ENCODE measurements around the gene VGLL3.

The VGLL3 gene

DNA sequence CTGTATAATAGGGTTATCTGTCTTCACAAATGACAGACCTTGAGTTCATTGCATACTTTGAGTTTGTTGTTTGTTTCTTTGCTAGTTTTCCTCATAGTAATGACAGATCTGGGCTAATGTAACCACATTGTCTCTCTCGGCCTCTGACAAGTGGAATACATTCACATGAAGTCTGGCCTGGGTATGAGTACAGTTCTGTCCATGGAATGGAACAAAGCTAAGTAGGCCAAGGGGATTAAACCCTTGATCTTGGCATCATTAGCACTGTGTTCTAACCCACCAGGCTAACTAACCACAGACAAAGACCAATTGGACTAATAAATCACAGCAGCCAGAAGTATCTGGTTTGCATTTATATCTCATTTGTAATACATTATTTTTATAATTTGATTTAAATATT is 7.6 kb upstream of the VGLL3 start:
- H3F3A ChIP-seq (ENCODE audit: control insufficient read depth, insufficient read depth), result no peaks in the 10 kb centered on the region
- H4K20me1 ChIP-seq (ENCODE audit: control insufficient read depth, insufficient read depth, low read depth, low read length), result no peaks in the 10 kb centered on the region
- no peaks in the 10 kb centered on the region for H3K79me2 ChIP-seq (ENCODE audit: control insufficient read depth, low read length)
- H3K9me3 ChIP-seq (ENCODE audit: control insufficient read depth, insufficient read depth, low read length), result no peaks in the 10 kb centered on the region
- H3K4me1 ChIP-seq (ENCODE audit: control insufficient read depth, low read length), result no peaks in the 10 kb centered on the region
- TF ChIP-seq, protein P1, sequence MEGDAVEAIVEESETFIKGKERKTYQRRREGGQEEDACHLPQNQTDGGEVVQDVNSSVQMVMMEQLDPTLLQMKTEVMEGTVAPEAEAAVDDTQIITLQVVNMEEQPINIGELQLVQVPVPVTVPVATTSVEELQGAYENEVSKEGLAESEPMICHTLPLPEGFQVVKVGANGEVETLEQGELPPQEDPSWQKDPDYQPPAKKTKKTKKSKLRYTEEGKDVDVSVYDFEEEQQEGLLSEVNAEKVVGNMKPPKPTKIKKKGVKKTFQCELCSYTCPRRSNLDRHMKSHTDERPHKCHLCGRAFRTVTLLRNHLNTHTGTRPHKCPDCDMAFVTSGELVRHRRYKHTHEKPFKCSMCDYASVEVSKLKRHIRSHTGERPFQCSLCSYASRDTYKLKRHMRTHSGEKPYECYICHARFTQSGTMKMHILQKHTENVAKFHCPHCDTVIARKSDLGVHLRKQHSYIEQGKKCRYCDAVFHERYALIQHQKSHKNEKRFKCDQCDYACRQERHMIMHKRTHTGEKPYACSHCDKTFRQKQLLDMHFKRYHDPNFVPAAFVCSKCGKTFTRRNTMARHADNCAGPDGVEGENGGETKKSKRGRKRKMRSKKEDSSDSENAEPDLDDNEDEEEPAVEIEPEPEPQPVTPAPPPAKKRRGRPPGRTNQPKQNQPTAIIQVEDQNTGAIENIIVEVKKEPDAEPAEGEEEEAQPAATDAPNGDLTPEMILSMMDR (IDR thresholded peaks at IDR 0.05; ENCODE audit: low read depth, low read length, poor library complexity, severe bottlenecking), result no peak
- no peak for TF ChIP-seq EZH2phosphoT487 (IDR thresholded peaks at IDR 0.05; ENCODE audit: borderline replicate concordance, low read length)
- H3K4me2 ChIP-seq (ENCODE audit: low read length), result no peak overlapping the region
- no peak overlapping the region for H3K27ac ChIP-seq (ENCODE audit: low read depth, low read length)
- H3K9me2 ChIP-seq (replicated peaks; ENCODE audit: control insufficient read depth, low read length), result no peaks in the 10 kb centered on the region
- no peak overlapping the region for H3K4me3 ChIP-seq (ENCODE audit: low read length)
- H3K27me3 ChIP-seq (ENCODE audit: control insufficient read depth, low read length), result no peaks in the 10 kb centered on the region
- no peaks in the 10 kb centered on the region for H3K36me3 ChIP-seq (ENCODE audit: control insufficient read depth, low read length)

GRCh38 chr3:86996261-86996955 is 5.5 kb upstream of the VGLL3 start:
- Histone ChIP-seq H3K4me1 (ENCODE audit: control insufficient read depth, low read length) (no peaks in the 10 kb centered on the region), H3K4me2 (ENCODE audit: low read length) (no peak overlapping the region), H3K79me2 (ENCODE audit: control insufficient read depth, low read length) (no peaks in the 10 kb centered on the region), H3F3A (ENCODE audit: control insufficient read depth, insufficient read depth) (no peaks in the 10 kb centered on the region), H3K9me2 (replicated peaks; ENCODE audit: control insufficient read depth, low read length) (no peaks in the 10 kb centered on the region), H3K36me3 (ENCODE audit: control insufficient read depth, low read length) (no peaks in the 10 kb centered on the region), H3K4me3 (ENCODE audit: low read length) (no peak overlapping the region), H4K20me1 (ENCODE audit: control insufficient read depth, insufficient read depth, low read depth, low read length) (no peaks in the 10 kb centered on the region), H3K27ac (ENCODE audit: low read depth, low read length) (no peak overlapping the region), H3K27me3 (ENCODE audit: control insufficient read depth, low read length) (no peaks in the 10 kb centered on the region), H3K9me3 (ENCODE audit: control insufficient read depth, insufficient read depth, low read length) (no peaks in the 10 kb centered on the region)
- TF ChIP-seq, protein P1 (IDR thresholded peaks at IDR 0.05; ENCODE audit: low read depth, low read length, poor library complexity, severe bottlenecking), result no peak
- no peak for TF ChIP-seq EZH2phosphoT487 (IDR thresholded peaks at IDR 0.05; ENCODE audit: borderline replicate concordance, low read length)

DNA sequence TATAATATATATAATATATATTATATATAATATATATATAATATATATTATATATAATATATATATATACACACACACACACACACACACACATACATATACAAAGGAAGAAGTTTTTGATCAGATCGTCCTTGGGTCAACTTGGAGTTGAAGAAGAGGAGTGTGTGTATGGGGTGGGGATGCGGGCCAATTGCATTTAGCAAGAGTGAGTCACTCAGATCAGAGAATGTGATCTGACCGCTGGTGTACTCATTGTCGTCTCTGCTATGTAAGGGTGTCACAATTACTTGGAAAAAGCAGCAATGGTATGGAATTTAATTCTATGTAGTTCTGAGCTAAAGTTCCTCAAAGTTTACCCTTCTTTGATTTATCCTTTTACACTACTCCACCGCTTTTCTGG is 4.6 kb upstream of the VGLL3 start:
- H3K36me3 ChIP-seq (ENCODE audit: control insufficient read depth, low read length), result no peaks in the 10 kb centered on the region
- no peaks in the 10 kb centered on the region; the same call in 1 of the 2 replicates for H3K9me3 ChIP-seq (ENCODE audit: control insufficient read depth, insufficient read depth, low read length)
- no peaks in the 10 kb centered on the region for H3F3A ChIP-seq (ENCODE audit: control insufficient read depth, insufficient read depth)
- no peaks in the 10 kb centered on the region for H3K4me1 ChIP-seq (ENCODE audit: control insufficient read depth, low read length)
- H3K4me2 ChIP-seq (ENCODE audit: low read length), result no peak overlapping the region
- H3K27me3 ChIP-seq (ENCODE audit: control insufficient read depth, low read length), result no peaks in the 10 kb centered on the region
- H3K4me3 ChIP-seq (ENCODE audit: low read length), result no peak overlapping the region
- H3K27ac ChIP-seq (ENCODE audit: low read depth, low read length), result no peak overlapping the region
- no peaks in the 10 kb centered on the region for H4K20me1 ChIP-seq (ENCODE audit: control insufficient read depth, insufficient read depth, low read depth, low read length)
- H3K79me2 ChIP-seq (ENCODE audit: control insufficient read depth, low read length), result no peaks in the 10 kb centered on the region
- no peaks in the 10 kb centered on the region for H3K9me2 ChIP-seq (replicated peaks; ENCODE audit: control insufficient read depth, low read length)
- TF ChIP-seq, protein P1 (IDR thresholded peaks at IDR 0.05; ENCODE audit: low read depth, low read length, poor library complexity, severe bottlenecking), result no peak
- TF ChIP-seq EZH2phosphoT487 (IDR thresholded peaks at IDR 0.05; ENCODE audit: borderline replicate concordance, low read length), result no peak
